Measurements from ENCODE around the gene BMP7.

- TF ChIP-seq POLR2A (IDR thresholded peaks at IDR 0.05; ENCODE audit: low read depth, low read length): no peak
- no peak for TF ChIP-seq POLR2AphosphoS5 (IDR thresholded peaks at IDR 0.05; ENCODE audit: low read depth, low read length)
- TF ChIP-seq PAX5 (IDR thresholded peaks at IDR 0.05; ENCODE audit: insufficient read depth, low read length, severe bottlenecking): no peak
- no peak for TF ChIP-seq TAF1 (IDR thresholded peaks at IDR 0.05; ENCODE audit: low read depth, low read length)
- no peak for TF ChIP-seq SPI1 (IDR thresholded peaks at IDR 0.05; ENCODE audit: low read depth, low read length)
- no peak for TF ChIP-seq POU2F2 (IDR thresholded peaks at IDR 0.05; ENCODE audit: low read depth, low read length)
These were observed 73.3 kb downstream of the BMP7 start for GRCh38 chr20:57193094-57193493.

Measured in GM12891 (cell line).